Right atrium auricular region (tissue), 2 donors: ENCODE measurements around the gene PARD3B. TPM values are rescaled to one million over a fixed set of nuclear protein-coding genes. Genes with fewer than 3 reads are reported as not detected.

Experiments
- DNase-seq: peaks from one replicate; pipeline ENCODE4 v3.0.0-alpha.2; 2019; ENCODE audit warnings: low spot score
- H3K27ac ChIP-seq, 2 donors: fragments of 200-600 bp; sonication (generic); 1 replicate in 1 of 2; 2 replicates in 1 of 2; pipeline ENCODE4 v1.5.1; 2016 to 2019
- H3K27me3 ChIP-seq, 2 donors: fragments of 200-600 bp; sonication (generic); one replicate each; pipeline versions ENCODE4 v1.5.1 to v1.6.0; 2017 to 2019
- H3K36me3 ChIP-seq: fragments of 200-600 bp; sonication (generic); one replicate; pipeline ENCODE4 v1.5.1; 2016
- H3K4me1 ChIP-seq, 2 donors: fragments of 200-600 bp; sonication (generic); one replicate each; pipeline versions ENCODE4 v1.5.1 to v1.6.0; 2017 to 2019
- H3K4me3 ChIP-seq, 2 donors: fragments of 200-600 bp; sonication (generic); 1 replicate in 1 of 2; 2 replicates in 1 of 2; pipeline ENCODE4 v1.5.1; 2017 to 2019; ENCODE audit warnings: mild to moderate bottlenecking in 1 of 2, moderate library complexity in 1 of 2
- H3K9me3 ChIP-seq, 2 donors: fragments of 200-600 bp; sonication (generic); one replicate each; pipeline ENCODE4 v1.5.1; 2019
- CTCF ChIP-seq, 2 donors: fragments of 200-600 bp; sonication (generic); IDR thresholded peaks; one replicate each; pipeline ENCODE4 v1.5.1; 2019; ENCODE audit warnings: antibody characterized with exemption in 2 of 2
- total RNA-seq, 2 donors: library from RNA; depleted of rRNA; stranded (reverse); fragments of >200 nt; gene quantifications; one replicate each; pipeline ENCODE4 v1.1.0, GENCODE V29; 2016

The PARD3B gene
- total RNA-seq, 2 donors from 2014 or later: 7.4 to 12.2 TPM

- H3K36me3 ChIP-seq: no peaks in the 10 kb centered on the region
- H3K27me3 ChIP-seq: no peaks in the 10 kb centered on the region
- no peak overlapping the region for H3K27ac ChIP-seq
- no peak overlapping the region for H3K4me3 ChIP-seq
- TF ChIP-seq CTCF (IDR thresholded peaks at IDR 0.05): no peak
- H3K9me3 ChIP-seq: no peaks in the 10 kb centered on the region
- H3K4me1 ChIP-seq: no peaks in the 10 kb centered on the region
- no peak for DNase-seq
Observed at GRCh38 chr2:204795156-204795555, 249.9 kb downstream of the PARD3B start.

DNA sequence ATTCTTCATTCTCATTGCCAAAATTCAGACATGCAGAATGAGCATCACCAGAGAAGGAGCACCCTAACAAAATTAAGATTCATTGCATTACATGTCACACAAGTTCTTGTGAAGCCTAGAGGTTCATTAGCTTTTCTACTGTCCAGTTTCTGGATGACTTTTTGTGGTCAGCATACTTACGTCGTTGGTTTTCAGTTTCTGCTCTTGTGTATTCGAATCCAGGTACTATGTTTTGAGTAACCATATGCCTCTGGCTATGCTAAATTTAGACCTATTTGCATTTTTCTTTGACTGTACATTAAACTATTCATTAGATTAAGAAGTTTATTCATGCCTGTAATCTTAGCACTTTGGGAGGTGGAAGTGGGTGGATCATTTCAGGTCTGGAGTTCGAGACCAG, 251.3 kb downstream of the PARD3B start:
- no peak for DNase-seq
- H3K36me3 ChIP-seq: no peaks in the 10 kb centered on the region
- no peaks in the 10 kb centered on the region for H3K4me1 ChIP-seq
- no peak overlapping the region for H3K27ac ChIP-seq
- H3K4me3 ChIP-seq: no peak overlapping the region
- H3K27me3 ChIP-seq: no peaks in the 10 kb centered on the region
- TF ChIP-seq CTCF (IDR thresholded peaks at IDR 0.05): no peak
- no peaks in the 10 kb centered on the region for H3K9me3 ChIP-seq

GRCh38 chr2:204799791-204800190, 254.5 kb downstream of the PARD3B start:
- Histone ChIP-seq H3K27ac (no peak overlapping the region), H3K27me3 (no peaks in the 10 kb centered on the region), H3K9me3 (no peaks in the 10 kb centered on the region), H3K4me3 (no peak overlapping the region), H3K4me1 (no peaks in the 10 kb centered on the region), H3K36me3 (no peaks in the 10 kb centered on the region)
- no peak for DNase-seq
- TF ChIP-seq CTCF (IDR thresholded peaks at IDR 0.05): no peak

- Histone ChIP-seq H3K4me3 (no peak overlapping the region), H3K4me1 (no peaks in the 10 kb centered on the region), H3K27ac (no peak overlapping the region), H3K27me3 (no peaks in the 10 kb centered on the region), H3K36me3 (no peaks in the 10 kb centered on the region), H3K9me3 (peaks cover 0 to 22% of the 10 kb centered on the region in 2 donors)
- no peak for DNase-seq
- TF ChIP-seq CTCF (IDR thresholded peaks at IDR 0.05): no peak
Observed at GRCh38 chr2:204808494-204808893, 263.2 kb downstream of the PARD3B start.

- Histone ChIP-seq H3K4me3 (no peak overlapping the region), H3K9me3 (peaks cover 0 to 5% of the 10 kb centered on the region in 2 donors), H3K27me3 (no peaks in the 10 kb centered on the region), H3K36me3 (no peaks in the 10 kb centered on the region), H3K27ac (no peak overlapping the region), H3K4me1 (no peaks in the 10 kb centered on the region)
- no peak for DNase-seq
- no peak for TF ChIP-seq CTCF (IDR thresholded peaks at IDR 0.05)
Observed at GRCh38 chr2:204824751-204825453, 279.6 kb downstream of the PARD3B start.

- Histone ChIP-seq H3K27me3 (no peaks in the 10 kb centered on the region), H3K9me3 (peaks cover 0 to 4% of the 10 kb centered on the region in 2 donors), H3K27ac (no peak overlapping the region), H3K4me1 (no peaks in the 10 kb centered on the region), H3K36me3 (no peaks in the 10 kb centered on the region), H3K4me3 (no peak overlapping the region)
- no peak for DNase-seq
- no peak for TF ChIP-seq CTCF (IDR thresholded peaks at IDR 0.05)
Observed at GRCh38 chr2:204825681-204826080, 280.4 kb downstream of the PARD3B start.
